ENCODE results near the gene NOVA2.

DNA sequence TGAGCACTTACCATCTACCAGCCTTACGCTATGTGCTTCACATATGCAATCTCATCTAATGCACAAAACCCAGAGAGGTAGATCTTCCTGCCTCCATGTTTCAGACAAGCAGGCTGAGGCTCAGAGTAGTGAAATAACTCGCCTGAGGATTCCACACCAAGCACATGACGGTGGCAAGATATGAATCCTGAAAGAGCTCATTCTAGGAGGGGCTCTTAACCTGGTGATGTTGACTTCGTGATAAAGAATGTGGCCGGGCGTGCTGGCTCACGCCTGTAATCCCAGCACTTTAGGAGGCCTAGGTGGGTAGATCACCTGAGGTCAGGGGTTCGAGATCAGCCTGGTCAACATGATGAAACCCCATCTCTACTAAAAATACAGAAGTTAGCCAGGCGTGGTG is 5.0 kb downstream of the NOVA2 start:
- TF ChIP-seq, protein P1, sequence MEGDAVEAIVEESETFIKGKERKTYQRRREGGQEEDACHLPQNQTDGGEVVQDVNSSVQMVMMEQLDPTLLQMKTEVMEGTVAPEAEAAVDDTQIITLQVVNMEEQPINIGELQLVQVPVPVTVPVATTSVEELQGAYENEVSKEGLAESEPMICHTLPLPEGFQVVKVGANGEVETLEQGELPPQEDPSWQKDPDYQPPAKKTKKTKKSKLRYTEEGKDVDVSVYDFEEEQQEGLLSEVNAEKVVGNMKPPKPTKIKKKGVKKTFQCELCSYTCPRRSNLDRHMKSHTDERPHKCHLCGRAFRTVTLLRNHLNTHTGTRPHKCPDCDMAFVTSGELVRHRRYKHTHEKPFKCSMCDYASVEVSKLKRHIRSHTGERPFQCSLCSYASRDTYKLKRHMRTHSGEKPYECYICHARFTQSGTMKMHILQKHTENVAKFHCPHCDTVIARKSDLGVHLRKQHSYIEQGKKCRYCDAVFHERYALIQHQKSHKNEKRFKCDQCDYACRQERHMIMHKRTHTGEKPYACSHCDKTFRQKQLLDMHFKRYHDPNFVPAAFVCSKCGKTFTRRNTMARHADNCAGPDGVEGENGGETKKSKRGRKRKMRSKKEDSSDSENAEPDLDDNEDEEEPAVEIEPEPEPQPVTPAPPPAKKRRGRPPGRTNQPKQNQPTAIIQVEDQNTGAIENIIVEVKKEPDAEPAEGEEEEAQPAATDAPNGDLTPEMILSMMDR (IDR thresholded peaks at IDR 0.05; ENCODE audit: low read depth, low read length, poor library complexity, severe bottlenecking): no peak
- TF ChIP-seq EZH2phosphoT487 (IDR thresholded peaks at IDR 0.05; ENCODE audit: borderline replicate concordance, low read length): no peak

Measured in DOHH2 (cell line).